ENCODE results near the gene EDN2.

The EDN2 gene

GRCh38 chr1:41514381-41514780, 29.9 kb upstream of the EDN2 start:
- no peaks in the 10 kb centered on the region for H3K27me3 Mint-ChIP-seq
- DNase-seq (ENCODE audit: low spot score in 2 of 2) (no peak), ATAC-seq (replicated peaks; ENCODE audit: extremely low read depth, poor library complexity, severe bottlenecking) (no peak)
- H3K36me3 Mint-ChIP-seq (ENCODE audit: insufficient read depth) = peaks cover 12% of the 10 kb centered on the region
- no peak overlapping the region for H3K4me3 Mint-ChIP-seq
- H3K27ac Mint-ChIP-seq (ENCODE audit: low read depth) = no peak overlapping the region
- no peaks in the 10 kb centered on the region for H3K9me3 Mint-ChIP-seq
- no peaks in the 10 kb centered on the region for H3K4me1 Mint-ChIP-seq

DNA sequence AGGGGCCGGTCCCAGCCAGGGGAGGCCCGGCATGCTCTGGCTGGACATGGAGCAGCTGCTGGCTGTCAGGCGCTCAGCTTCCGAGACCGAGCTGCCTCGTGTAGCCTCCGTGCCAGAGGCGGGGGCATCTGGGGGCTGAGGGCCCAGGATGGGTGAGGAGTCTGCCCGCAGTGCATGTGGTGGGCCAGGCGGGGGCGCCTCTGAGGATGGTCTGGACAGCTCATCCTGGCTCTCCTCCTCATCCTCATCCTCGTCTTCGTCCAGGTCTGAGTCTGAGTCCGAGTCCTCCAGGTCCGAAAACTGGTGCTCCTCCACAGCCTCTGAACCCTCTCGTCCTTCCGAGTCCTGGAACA, 28.9 kb upstream of the EDN2 start:
- peaks cover 13% of the 10 kb centered on the region for H3K36me3 Mint-ChIP-seq (ENCODE audit: insufficient read depth)
- H3K4me1 Mint-ChIP-seq = no peaks in the 10 kb centered on the region
- H3K9me3 Mint-ChIP-seq = no peaks in the 10 kb centered on the region
- H3K27ac Mint-ChIP-seq (ENCODE audit: low read depth) = no peak overlapping the region
- no peaks in the 10 kb centered on the region for H3K27me3 Mint-ChIP-seq
- H3K4me3 Mint-ChIP-seq = no peak overlapping the region
- DNase-seq (ENCODE audit: low spot score in 2 of 2) = no peak
- ATAC-seq (replicated peaks; ENCODE audit: extremely low read depth, poor library complexity, severe bottlenecking) = no peak

GRCh38 chr1:41512701-41513382, 28.4 kb upstream of the EDN2 start:
- Mint-ChIP-seq H3K9me3 (no peaks in the 10 kb centered on the region), H3K36me3 (ENCODE audit: insufficient read depth) (peaks cover 12% of the 10 kb centered on the region), H3K27me3 (no peaks in the 10 kb centered on the region), H3K27ac (ENCODE audit: low read depth) (no peak overlapping the region), H3K4me1 (no peaks in the 10 kb centered on the region), H3K4me3 (no peak overlapping the region)
- ATAC-seq (replicated peaks; ENCODE audit: extremely low read depth, poor library complexity, severe bottlenecking) (no peak), DNase-seq (ENCODE audit: low spot score in 2 of 2) (no peak)

DNA sequence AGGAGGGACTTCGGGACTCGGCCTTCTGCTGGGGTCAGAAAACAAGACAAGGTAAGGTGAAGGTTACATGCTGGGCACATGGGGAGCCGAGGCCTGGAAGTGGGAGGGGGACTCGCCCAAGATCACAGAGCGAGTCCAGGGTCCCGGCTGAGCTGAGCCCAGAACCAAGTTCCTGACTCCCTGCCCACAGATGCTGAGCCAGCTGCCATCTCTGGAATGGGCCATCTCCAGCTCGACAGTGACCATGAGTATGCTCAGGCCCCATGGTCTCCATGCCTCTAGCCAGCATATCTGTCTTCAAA, 26.7 kb upstream of the EDN2 start:
- H3K27ac Mint-ChIP-seq (ENCODE audit: low read depth) = no peak overlapping the region
- H3K4me3 Mint-ChIP-seq = no peak overlapping the region
- ATAC-seq (replicated peaks; ENCODE audit: extremely low read depth, poor library complexity, severe bottlenecking) (no peak), DNase-seq (ENCODE audit: low spot score in 2 of 2) (no peak)
- no peaks in the 10 kb centered on the region for H3K9me3 Mint-ChIP-seq
- H3K27me3 Mint-ChIP-seq = no peaks in the 10 kb centered on the region
- H3K36me3 Mint-ChIP-seq (ENCODE audit: insufficient read depth) = peaks cover 11% of the 10 kb centered on the region
- no peaks in the 10 kb centered on the region for H3K4me1 Mint-ChIP-seq

DNA sequence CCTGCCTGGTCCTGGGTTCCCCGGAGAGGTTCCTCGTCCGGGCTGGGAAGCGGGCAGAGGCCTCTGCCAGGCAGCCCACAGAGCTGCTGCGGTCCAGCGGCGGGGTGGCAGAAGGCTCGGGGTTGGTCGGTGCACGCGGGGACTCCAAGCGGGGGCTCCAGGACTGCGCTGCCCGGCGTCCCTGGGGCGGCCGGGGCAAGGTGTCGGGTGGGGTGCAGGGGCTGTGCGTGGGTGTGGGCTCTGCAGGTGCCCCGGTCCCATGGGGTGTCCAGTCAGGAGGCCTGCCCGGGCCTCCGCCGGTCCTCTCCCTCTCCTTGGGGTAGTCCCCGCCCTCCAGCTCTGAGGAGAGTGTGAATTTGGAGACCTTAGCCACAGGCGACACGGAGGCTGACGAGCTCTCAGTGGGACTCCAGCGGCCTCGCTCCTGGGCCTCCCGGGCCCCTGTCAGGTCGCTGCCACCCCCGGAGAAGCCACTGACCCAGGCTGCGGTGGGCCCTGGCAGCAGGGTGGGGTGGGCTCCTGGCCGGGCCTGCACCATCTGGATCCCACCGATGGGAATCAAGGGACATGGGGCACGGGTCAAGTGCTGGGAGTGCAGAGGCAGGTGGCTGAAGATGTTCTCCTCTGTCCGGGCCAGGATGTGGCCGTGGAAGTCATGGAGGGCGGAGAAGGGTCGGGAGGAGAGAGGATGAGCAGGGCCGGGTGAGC, 26.2 kb upstream of the EDN2 start:
- no peaks in the 10 kb centered on the region for H3K9me3 Mint-ChIP-seq
- no peaks in the 10 kb centered on the region for H3K4me1 Mint-ChIP-seq
- no peak for DNase-seq (ENCODE audit: low spot score in 2 of 2)
- no peaks in the 10 kb centered on the region for H3K27me3 Mint-ChIP-seq
- no peak overlapping the region for H3K4me3 Mint-ChIP-seq
- no peak for ATAC-seq (replicated peaks; ENCODE audit: extremely low read depth, poor library complexity, severe bottlenecking)
- H3K27ac Mint-ChIP-seq (ENCODE audit: low read depth) = no peak overlapping the region
- peaks cover 11% of the 10 kb centered on the region for H3K36me3 Mint-ChIP-seq (ENCODE audit: insufficient read depth)

DNA sequence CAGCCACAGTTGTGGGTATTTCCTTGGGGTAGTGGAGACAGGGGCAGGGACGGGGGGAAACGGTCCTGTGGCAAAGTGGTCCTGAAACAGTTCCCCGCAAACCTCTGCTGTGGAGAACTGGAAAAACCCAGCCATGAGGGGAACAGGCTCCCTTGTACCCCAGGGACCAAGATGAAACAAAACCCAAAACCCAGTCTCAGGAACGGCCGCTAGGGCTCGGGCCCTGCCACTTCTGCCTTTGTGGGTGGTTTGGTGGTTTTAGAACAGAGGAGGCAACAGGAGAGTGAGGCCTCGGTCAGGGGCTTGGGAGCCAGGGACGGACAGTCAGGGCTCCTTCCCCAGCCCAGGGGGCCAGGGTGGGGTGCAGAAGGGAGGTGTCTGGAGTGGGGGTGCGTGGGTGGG, 24.8 kb upstream of the EDN2 start:
- Mint-ChIP-seq H3K9me3 (no peaks in the 10 kb centered on the region), H3K27me3 (no peaks in the 10 kb centered on the region), H3K36me3 (ENCODE audit: insufficient read depth) (peaks cover 16% of the 10 kb centered on the region), H3K27ac (ENCODE audit: low read depth) (no peak overlapping the region), H3K4me3 (no peak overlapping the region), H3K4me1 (peaks cover 6% of the 10 kb centered on the region)
- no peak for ATAC-seq (replicated peaks; ENCODE audit: extremely low read depth, poor library complexity, severe bottlenecking)
- DNase-seq (ENCODE audit: low spot score in 2 of 2) = no peak

- Mint-ChIP-seq H3K4me1 (peaks cover 7% of the 10 kb centered on the region), H3K4me3 (no peak overlapping the region), H3K27ac (ENCODE audit: low read depth) (no peak overlapping the region), H3K36me3 (ENCODE audit: insufficient read depth) (peaks cover 17% of the 10 kb centered on the region), H3K27me3 (no peaks in the 10 kb centered on the region), H3K9me3 (no peaks in the 10 kb centered on the region)
- ATAC-seq (replicated peaks; ENCODE audit: extremely low read depth, poor library complexity, severe bottlenecking) (no peak), DNase-seq (ENCODE audit: low spot score in 2 of 2) (no peak)
Observed at GRCh38 chr1:41508290-41508689, 23.8 kb upstream of the EDN2 start.

DNA sequence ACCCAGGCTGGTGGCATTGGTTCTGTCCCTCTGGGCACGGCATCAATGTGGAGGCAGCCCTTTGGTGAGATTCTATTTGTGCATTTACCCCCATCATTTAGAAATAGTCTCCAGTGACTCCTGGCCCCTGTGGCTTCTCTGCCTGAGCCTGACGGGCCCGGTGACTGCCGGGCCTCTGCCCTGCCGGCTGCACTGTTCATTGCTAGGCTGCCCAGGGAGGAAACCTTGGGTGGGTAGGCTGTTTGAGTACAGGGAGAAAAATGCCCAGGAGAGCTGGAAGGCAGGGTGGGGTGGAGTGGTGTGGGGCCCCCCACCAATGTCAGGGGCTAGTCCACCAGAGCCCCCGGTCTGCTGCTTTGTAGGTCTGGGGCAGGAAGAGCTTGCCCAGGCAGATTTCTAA, 23.4 kb upstream of the EDN2 start:
- Mint-ChIP-seq H3K27ac (ENCODE audit: low read depth) (no peak overlapping the region), H3K4me1 (peaks cover 7% of the 10 kb centered on the region), H3K36me3 (ENCODE audit: insufficient read depth) (peaks cover 16% of the 10 kb centered on the region), H3K27me3 (no peaks in the 10 kb centered on the region), H3K4me3 (no peak overlapping the region), H3K9me3 (no peaks in the 10 kb centered on the region)
- ATAC-seq (replicated peaks; ENCODE audit: extremely low read depth, poor library complexity, severe bottlenecking) = no peak
- no peak for DNase-seq (ENCODE audit: low spot score in 2 of 2)

- Mint-ChIP-seq H3K36me3 (ENCODE audit: insufficient read depth) (peaks cover 12% of the 10 kb centered on the region), H3K27ac (ENCODE audit: low read depth) (peak overlapping the region; percentile 50), H3K4me3 (no peak overlapping the region), H3K27me3 (no peaks in the 10 kb centered on the region), H3K9me3 (no peaks in the 10 kb centered on the region), H3K4me1 (peaks cover 7% of the 10 kb centered on the region)
- DNase-seq (ENCODE audit: low spot score in 2 of 2) (no peak), ATAC-seq (replicated peaks; ENCODE audit: extremely low read depth, poor library complexity, severe bottlenecking) (no peak)
Observed at GRCh38 chr1:41507110-41507720, 22.7 kb upstream of the EDN2 start.

GRCh38 chr1:41504114-41505035, 19.9 kb upstream of the EDN2 start:
- Mint-ChIP-seq H3K27ac (ENCODE audit: low read depth) (peak overlapping the region; percentile 65), H3K4me3 (no peak overlapping the region), H3K4me1 (peaks cover 7% of the 10 kb centered on the region), H3K9me3 (no peaks in the 10 kb centered on the region), H3K36me3 (ENCODE audit: insufficient read depth) (peaks cover 9% of the 10 kb centered on the region), H3K27me3 (no peaks in the 10 kb centered on the region)
- DNase-seq (ENCODE audit: low spot score in 2 of 2) (no peak), ATAC-seq (replicated peaks; ENCODE audit: extremely low read depth, poor library complexity, severe bottlenecking) (no peak)

DNA sequence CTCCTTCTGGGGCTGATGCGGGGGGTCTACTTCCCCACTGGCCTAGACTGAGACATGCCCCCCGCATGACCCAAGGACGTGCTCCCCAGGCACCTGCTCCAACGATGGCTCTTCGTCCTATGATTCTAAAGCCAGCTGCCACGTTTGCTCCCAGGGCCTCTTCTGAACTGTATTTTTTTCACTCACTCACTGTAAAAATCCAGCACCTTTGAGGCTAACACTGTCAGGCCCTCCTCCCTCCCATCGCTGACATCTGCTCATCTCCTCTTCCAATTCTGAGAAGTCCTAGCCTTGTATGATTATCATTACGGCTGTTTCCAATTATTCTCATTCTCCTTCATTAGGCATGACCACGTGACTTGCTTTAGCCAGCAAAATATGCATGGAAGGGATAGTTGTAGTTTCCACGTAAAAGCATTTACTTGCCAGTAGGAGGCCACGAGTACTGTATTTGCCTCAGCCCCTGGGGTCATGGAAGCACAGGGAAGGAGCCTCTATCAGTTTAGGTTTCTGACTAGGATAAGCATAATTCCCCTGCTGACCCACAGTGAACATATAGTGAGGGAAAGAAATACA, 19.1 kb upstream of the EDN2 start:
- Mint-ChIP-seq H3K4me3 (no peak overlapping the region), H3K27ac (ENCODE audit: low read depth) (no peak overlapping the region), H3K36me3 (ENCODE audit: insufficient read depth) (peaks cover 9% of the 10 kb centered on the region), H3K9me3 (no peaks in the 10 kb centered on the region), H3K27me3 (no peaks in the 10 kb centered on the region), H3K4me1 (peaks cover 7% of the 10 kb centered on the region)
- ATAC-seq (replicated peaks; ENCODE audit: extremely low read depth, poor library complexity, severe bottlenecking) (no peak), DNase-seq (ENCODE audit: low spot score in 2 of 2) (no peak)

GRCh38 chr1:41502912-41503311, 18.4 kb upstream of the EDN2 start:
- H3K27me3 Mint-ChIP-seq = no peaks in the 10 kb centered on the region
- peaks cover 7% of the 10 kb centered on the region for H3K4me1 Mint-ChIP-seq
- no peaks in the 10 kb centered on the region for H3K9me3 Mint-ChIP-seq
- no peak overlapping the region for H3K4me3 Mint-ChIP-seq
- peaks cover 7% of the 10 kb centered on the region for H3K36me3 Mint-ChIP-seq (ENCODE audit: insufficient read depth)
- H3K27ac Mint-ChIP-seq (ENCODE audit: low read depth) = no peak overlapping the region
- no peak for ATAC-seq (replicated peaks; ENCODE audit: extremely low read depth, poor library complexity, severe bottlenecking)
- DNase-seq (ENCODE audit: low spot score in 2 of 2) = no peak
